ACHN (cell line): Measurements from ENCODE around the gene VSIR.

Source experiments
- DNase-seq: peaks from one replicate; pipeline ENCODE4 v3.0.0-alpha.2; 2015
- in situ Hi-C: cut with HindIII; loops from 2 replicates; pipeline ENCODE4 v1.10.0; 2017; ENCODE audit warnings: low sequenced_read_pairs, low pct_ligation_motif_present, low pct_unique_long_range_greater_than_20kb

VSIR gene

DNA sequence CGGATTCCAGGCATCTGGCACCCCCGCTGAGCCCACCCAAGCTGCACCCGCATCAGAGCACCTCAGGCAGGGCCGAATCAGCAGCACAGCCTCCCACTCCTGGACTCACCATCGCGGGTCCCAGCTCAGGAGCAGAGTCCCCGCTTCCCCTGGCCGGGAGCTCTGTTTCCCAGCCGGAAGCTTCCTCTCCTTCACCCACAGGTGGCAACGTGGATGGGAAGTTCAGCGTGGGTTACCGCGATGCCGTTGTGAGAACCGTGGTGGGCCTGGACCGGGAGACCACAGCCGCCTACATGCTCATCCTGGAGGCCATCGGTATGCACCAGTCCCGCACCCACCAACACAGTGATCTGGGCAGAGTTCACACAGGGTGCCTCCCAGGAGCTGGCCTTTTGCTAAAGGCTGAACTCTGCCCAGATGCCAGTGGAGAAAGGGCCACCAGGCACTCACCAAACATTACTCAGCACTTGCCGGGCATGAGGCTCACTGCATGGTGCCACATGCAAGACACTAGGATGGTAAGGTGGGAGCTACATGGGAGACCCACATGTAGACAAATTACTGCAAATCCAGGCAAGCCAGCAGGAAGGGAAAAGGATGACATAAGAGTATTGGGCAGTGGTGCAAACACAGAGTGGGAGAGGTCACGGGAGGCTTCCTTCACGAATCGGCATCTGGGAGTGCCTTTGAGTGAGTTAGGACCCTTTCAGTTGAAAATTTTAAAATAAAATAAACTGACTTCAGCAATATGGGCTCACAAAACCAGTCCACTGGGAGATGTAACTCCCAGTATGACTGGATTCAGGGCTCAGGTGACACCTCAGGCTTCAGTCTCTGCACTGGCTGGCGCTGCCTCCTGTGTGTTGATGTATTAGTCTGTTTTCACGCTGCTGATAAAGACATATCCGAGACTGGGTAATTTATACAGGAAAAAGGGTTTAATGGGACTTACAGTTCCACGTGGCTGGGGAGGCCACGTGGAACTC is 64.1 kb downstream of the VSIR start:
- no peak for DNase-seq
- in situ Hi-C loops, result no loop called here

DNA sequence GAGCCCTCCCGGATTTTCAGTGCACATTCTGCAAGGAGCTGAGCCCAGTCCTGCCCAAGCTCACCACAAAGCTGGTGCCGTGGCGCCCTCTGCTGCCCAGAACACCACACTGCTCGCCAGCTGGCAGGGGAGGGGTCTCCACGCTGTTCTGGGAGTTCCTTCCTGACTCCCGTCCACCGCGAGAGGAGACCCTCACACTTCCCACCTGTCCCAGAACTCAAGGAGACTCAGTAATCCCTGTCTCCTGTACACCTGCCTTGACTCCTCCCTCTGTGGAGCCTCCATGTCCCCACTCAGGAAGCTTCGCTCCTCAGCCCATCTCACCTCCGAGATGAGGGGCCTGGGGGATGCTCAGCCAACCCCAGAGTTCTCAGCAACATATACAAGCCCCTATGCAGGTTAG is 65.0 kb downstream of the VSIR start:
- no peak for DNase-seq
- in situ Hi-C loops, result no loop called here

DNA sequence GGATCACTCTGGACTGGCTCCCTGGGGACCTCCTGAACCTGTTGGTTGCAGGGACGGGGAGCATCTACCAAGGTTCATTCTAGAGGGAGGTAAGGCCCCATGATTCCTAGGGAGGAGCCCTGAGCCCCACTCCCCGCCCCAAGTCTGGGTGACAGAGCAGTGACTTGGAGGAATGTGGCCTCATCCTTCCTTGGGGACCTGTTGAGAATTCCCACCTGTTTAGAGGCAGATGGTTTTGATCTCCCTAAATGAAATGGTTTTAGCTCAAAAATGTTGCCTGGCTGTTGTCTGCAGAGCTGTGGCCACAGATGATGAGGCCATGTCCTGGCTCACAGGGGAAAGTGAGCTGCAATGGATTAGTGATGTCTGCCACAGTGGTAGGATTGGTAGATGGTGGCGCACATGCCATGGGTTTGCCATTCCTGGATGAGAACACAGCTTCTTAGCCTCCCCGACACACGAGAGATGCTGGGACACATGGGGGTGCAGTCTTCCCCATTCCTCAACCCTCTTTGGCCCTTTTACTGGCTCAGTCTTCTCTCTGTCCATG is 66.0 kb downstream of the VSIR start:
- in situ Hi-C loops, result no loop called here
- DNase-seq, result no peak

GRCh38 chr10:71706216-71707121 is 66.9 kb downstream of the VSIR start:
- in situ Hi-C loops, result no loop called here

GRCh38 chr10:71705582-71705981 is 67.7 kb downstream of the VSIR start:
- in situ Hi-C loops, result no loop called here
- no peak for DNase-seq

More at GRCh38 chr10:71706216-71707121, 66.9 kb downstream of the VSIR start:
- no peak for DNase-seq

DNA sequence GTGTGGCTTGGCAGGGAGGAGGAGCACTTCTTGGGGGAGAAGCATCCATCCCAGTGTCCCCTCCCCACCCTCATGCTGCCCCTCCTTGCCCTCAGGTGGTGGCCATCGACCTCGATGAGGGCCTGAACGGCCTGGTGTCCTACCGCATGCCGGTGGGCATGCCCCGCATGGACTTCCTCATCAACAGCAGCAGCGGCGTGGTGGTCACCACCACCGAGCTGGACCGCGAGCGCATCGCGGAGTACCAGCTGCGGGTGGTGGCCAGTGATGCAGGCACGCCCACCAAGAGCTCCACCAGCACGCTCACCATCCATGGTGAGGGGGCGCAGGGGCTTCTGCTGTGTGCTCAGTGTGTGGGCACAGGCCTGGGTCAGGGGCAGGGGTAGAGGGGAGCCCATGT is 68.5 kb downstream of the VSIR start:
- no peak for DNase-seq
- in situ Hi-C loops, result no loop called here

DNA sequence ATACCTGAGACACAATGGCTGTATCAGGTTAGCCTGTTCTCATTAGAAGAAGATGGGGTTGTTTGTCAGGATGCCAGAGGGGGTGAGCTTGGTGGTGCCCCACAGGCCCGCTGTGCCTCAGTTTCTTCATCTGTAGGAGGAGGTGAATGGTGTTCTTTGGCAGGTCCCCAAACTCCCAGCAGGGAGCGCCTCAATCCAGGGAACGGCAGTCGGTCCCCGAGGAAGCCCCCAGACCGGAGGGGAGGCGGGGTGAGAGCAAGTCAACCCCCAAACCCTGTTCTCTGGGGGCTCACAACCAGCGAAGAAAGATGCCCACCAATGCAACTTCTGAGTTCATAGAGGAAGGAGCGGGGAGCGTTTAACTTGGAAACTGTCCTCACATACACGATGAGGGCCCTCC is 69.7 kb downstream of the VSIR start:
- in situ Hi-C loops, result no loop called here
- no peak for DNase-seq

- in situ Hi-C loops, result no loop called here
- no peak for DNase-seq
Observed at GRCh38 chr10:71701496-71702132, 71.7 kb downstream of the VSIR start.

DNA sequence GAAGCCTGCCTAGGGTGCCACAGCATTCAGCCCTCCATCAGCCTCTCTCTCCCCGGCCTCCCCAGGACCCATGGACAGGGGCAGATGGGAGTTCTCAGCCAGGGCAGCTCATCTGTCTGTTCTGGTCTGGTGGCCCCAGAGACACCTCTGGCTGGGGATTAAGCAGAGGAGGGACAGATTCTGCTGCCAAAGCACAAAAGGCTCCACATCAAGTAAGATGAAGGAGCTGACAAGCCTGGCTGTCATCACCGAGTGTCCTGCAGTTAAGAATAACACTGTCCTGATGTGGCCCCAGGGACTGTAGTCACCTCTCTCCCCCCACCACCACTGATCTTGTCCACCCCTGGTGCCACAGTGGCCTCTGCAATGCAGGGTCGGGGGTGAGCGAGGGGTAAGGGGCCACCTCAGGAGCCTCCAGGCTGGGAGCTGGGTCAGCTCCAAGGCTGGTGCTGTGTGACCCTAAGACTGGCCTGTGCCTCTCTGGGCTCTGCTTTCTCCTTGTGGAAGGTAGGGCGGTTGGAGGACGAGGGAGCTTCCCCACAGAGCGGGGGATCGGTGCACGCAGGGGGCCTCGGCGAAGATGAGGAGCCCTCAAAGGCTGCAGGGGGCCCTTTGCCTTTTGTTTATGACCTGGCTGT is 72.5 kb downstream of the VSIR start:
- no peak for DNase-seq
- in situ Hi-C loops, result no loop called here

- no peak for DNase-seq
- in situ Hi-C loops, result no loop called here
Observed at GRCh38 chr10:71698737-71699136, 74.6 kb downstream of the VSIR start.

GRCh38 chr10:71697938-71698709 is 75.2 kb downstream of the VSIR start:
- in situ Hi-C loops, result no loop called here
- no peak for DNase-seq
